Transverse colon (tissue), 4 donors: ENCODE results near the gene MKI67.

Experiments
- CTCF ChIP-seq, 5 experiments: fragments of 200-600 bp in 3 of 5; fragments of 450-650 bp in 2 of 5; sonication (generic) in 3 of 5; IDR thresholded peaks; 1 replicate in 2 of 5; 2 replicates in 3 of 5; pipeline ENCODE4 v1.5.1; 2016 to 2017; ENCODE audit warnings: antibody characterized with exemption in 5 of 5, inconsistent platforms in 3 of 5, mild to moderate bottlenecking in 2 of 5, moderate library complexity in 1 of 5
- POLR2AphosphoS5 ChIP-seq, 3 donors: sonication (generic); formaldehyde crosslinking; IDR thresholded peaks; one replicate each; pipeline ENCODE4 v1.6.1; 2016; ENCODE audit warnings: antibody characterized with exemption in 3 of 3

- TF ChIP-seq CTCF (IDR thresholded peaks at IDR 0.05) (no peak), POLR2AphosphoS5 (IDR thresholded peaks at IDR 0.05) (no peak)
Measured at GRCh38 chr10:128095027-128095752, 31.0 kb downstream of the MKI67 start.
